IMR-90 (cell line): ENCODE data around the gene NPAS2.

Experiments
- CEBPB ChIP-seq: IDR thresholded peaks from 2 replicates; pipeline ENCODE4 v1.6.1; 2012; ENCODE audit warnings: low read depth, low read length, improper control_type of control experiment
- CHD1 ChIP-seq: IDR thresholded peaks from 2 replicates; pipeline ENCODE4 v1.6.1; 2012; ENCODE audit warnings: low read depth, low read length, improper control_type of control experiment
- CTCF ChIP-seq: conservative IDR thresholded peaks from 2 replicates; pipeline ENCODE4 v1.5.1; 2012; ENCODE audit warnings: mild to moderate bottlenecking, low read depth, low read length, improper control_type of control experiment
- MAFK ChIP-seq: IDR thresholded peaks from 2 replicates; pipeline ENCODE4 v1.6.1; 2012; ENCODE audit warnings: low read depth, low read length, improper control_type of control experiment
- MXI1 ChIP-seq: IDR thresholded peaks from 2 replicates; pipeline ENCODE4 v1.6.1; 2012; ENCODE audit warnings: low read depth, mild to moderate bottlenecking, low read length, moderate library complexity, borderline replicate concordance
- NFE2L2 ChIP-seq: fragments of 150-350 bp; IDR thresholded peaks from 2 replicates; pipeline ENCODE4 v1.6.1; 2016; ENCODE audit warnings: low read depth, mild to moderate bottlenecking, low read length
- POLR2A ChIP-seq: IDR thresholded peaks from 2 replicates; pipeline ENCODE4 v1.6.1; 2012; ENCODE audit warnings: mild to moderate bottlenecking, low read depth, low read length
- RAD21 ChIP-seq: IDR thresholded peaks from 2 replicates; pipeline ENCODE4 v1.6.1; 2012; ENCODE audit warnings: low read length, improper control_type of control experiment
- RCOR1 ChIP-seq: IDR thresholded peaks from 2 replicates; pipeline ENCODE4 v1.6.1; 2012; ENCODE audit warnings: mild to moderate bottlenecking, low read length, improper control_type of control experiment; ENCODE audit not compliant: insufficient replicate concordance
- USF2 ChIP-seq: fragments of 150-350 bp; IDR thresholded peaks from 2 replicates; pipeline ENCODE4 v1.6.1; 2017; ENCODE audit warnings: mild to moderate bottlenecking, antibody characterized with exemption, low read length, low read depth

GRCh38 chr2:101041413-101041812, 221.5 kb downstream of the NPAS2 start:
- TF ChIP-seq CTCF (no peak), POLR2A (no peak), RCOR1 (no peak), NFE2L2 (no peak), MXI1 (no peak), USF2 (no peak), CHD1 (no peak), MAFK (no peak), CEBPB (no peak), RAD21 (no peak)
